Measurements from ENCODE around the gene ANKS1B.
"Not testable (repeated sequence)": the region's sequence is repeated elsewhere in the genome, so short reads cannot be mapped to it uniquely, and the experiment has no call there.

The ANKS1B gene

DNA sequence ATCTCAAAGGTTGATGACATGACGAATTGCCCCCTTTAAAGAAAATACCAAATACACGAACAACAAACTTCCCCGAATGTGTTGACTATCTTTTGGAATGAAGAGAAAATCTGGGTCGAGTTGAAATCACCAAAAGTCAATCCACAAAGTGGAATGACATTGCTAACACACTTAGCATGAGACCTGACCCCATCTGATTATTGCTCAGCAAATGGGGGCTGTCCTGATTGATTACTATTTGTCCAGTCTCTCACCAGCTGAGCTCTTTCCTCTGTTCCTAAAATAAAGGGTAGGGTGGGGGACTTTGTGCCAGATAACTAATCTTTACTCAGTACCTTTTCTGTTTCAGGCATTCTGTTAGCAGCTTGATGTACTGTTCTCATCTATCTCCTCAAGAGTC is 1116.2 kb downstream of the ANKS1B start:
- DNase-seq (ENCODE audit: low read depth) = no peak

DNA sequence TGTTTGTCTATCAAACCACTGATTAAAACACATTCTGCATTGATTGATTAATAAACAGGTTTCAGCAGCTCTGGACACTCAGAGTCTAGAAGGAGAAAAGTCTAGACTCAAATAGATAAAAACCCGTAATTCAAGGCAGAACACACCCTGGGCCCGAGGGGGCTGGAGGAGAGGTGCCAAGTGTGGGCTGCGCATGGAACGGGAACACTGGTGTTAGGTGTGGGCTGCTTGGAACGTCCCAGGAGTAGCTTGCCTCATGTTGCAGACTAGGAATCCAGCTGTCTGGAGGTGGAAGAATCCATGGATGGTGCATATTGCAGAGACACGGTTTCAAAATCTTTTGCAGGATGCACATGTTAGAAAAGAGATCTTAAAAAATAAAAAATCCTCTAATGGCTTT is 1116.7 kb downstream of the ANKS1B start:
- DNase-seq (ENCODE audit: low read depth) = no peak

- DNase-seq (ENCODE audit: low read depth) = no peak
These were observed 1120.4 kb downstream of the ANKS1B start for GRCh38 chr12:98864363-98864762.

DNA sequence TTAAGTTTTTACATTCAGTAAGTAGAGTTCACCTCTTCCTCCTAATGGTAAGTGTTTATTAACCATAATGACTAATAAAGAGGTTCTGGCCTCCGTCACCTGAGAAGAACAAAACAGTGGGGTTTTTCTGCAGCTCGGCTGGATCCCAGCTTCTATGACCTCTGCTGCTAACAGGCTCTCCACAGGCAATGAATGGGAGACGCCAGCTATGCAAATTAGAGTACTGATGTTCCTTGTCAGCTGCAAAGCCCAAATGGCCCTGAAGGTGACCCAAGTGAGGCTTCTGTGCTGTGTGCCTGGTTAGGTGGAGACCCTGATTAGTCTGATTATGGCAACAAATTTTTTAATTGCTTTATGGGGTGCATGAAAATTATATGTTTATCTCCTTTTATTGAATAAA is 1121.6 kb downstream of the ANKS1B start:
- DNase-seq (ENCODE audit: low read depth) = no peak

DNA sequence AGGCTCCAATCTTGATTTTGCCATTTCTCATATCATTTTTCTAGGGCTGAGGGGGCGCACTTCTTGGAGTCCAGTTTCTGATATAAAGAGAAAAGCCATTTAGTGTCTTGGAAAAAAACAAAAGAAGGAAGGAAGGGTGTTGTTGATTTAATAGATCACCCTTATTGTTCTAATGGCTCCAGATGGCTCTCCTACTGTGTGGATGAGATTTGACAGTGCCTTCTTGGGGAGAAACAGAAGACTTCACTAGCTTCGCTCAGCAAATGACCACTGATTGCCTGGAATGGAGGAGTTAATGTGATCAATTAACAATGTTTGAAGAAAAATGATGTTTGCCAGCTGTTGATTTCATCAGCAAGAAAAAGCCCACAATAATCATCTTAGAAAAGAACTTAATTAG is 1123.5 kb downstream of the ANKS1B start:
- no peak for DNase-seq (ENCODE audit: low read depth)

GRCh38 chr12:98856897-98857540 is 1127.7 kb downstream of the ANKS1B start:
- DNase-seq (ENCODE audit: low read depth) = no peak

- DNase-seq (ENCODE audit: low read depth) = no peak
These were observed 1132.6 kb downstream of the ANKS1B start for GRCh38 chr12:98852181-98852580.

GRCh38 chr12:98847242-98847641 is 1137.5 kb downstream of the ANKS1B start:
- DNase-seq (ENCODE audit: low read depth) = no peak

GRCh38 chr12:98845957-98846356 is 1138.8 kb downstream of the ANKS1B start:
- DNase-seq (ENCODE audit: low read depth) = no peak

DNA sequence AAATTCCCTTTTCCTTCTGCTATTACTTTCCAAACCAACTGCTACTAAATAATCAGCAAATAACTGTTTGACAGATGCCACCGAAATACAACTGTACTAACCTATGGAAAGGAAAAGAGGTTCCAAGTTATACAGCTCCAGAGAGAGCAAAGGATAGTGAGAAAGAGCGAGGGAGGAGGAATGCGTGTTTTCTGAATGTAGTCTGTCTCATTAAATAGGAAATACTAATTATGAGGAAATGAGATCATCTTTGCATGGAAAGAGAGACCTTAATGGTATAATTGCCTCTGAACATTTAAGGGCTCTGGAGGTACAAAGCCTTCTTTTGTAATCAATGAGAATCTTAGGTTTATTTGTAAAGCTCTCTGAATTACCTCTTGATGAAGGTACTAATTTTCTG is 1144.4 kb downstream of the ANKS1B start:
- DNase-seq (ENCODE audit: low read depth) = no peak

DNA sequence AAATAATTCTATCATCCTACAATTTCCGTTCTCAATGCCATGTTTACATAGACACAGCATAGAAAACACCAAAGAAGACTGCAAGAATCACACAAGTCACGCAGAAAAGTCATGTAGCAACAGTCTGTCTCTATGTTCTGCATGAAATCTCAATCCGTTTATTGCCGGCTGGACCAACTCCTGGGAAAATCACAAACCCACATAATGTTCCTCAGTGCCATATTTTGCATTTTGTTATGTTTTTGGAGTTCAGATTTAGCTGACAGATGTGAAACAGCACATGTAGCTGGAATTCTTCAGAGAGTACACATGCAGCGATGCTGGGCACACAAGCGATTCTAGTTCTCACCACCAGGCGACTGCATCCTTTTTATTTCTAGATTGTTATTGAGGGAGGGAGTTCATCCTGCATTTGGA is 1146.5 kb downstream of the ANKS1B start:
- DNase-seq (ENCODE audit: low read depth) = no peak

GRCh38 chr12:98837134-98837752 is 1147.5 kb downstream of the ANKS1B start:
- DNase-seq (ENCODE audit: low read depth) = not testable (repeated sequence)

DNA sequence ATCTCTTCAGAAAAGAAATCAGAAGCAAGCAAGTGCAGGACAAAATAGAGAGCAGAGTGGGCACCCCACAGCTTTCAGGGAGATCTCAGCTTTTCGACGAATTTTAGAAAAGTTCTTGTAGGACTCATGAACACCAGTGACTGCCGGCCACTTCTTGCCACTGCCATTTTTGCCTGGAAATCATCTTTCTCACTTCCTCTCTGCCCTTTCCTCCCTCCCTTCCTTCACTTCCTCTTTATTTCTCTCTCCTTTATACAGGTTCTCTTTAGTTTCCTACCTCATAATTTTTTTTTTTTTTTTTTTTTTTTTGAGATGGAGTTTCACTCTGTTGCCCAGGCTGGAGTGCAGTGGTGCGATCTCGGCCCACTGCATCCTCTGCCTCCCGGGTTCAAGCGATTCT is 1154.1 kb downstream of the ANKS1B start:
- DNase-seq (ENCODE audit: low read depth) = no peak

- DNase-seq (ENCODE audit: low read depth) = no peak
These were observed 1155.7 kb downstream of the ANKS1B start for GRCh38 chr12:98828802-98829600.

GRCh38 chr12:98823012-98823411 is 1161.7 kb downstream of the ANKS1B start:
- no peak for DNase-seq (ENCODE audit: low read depth)

GRCh38 chr12:98821866-98822265 is 1162.9 kb downstream of the ANKS1B start:
- no peak for DNase-seq (ENCODE audit: low read depth)

- DNase-seq (ENCODE audit: low read depth) = no peak
These were observed 1163.5 kb downstream of the ANKS1B start for GRCh38 chr12:98821232-98821631.

DNA sequence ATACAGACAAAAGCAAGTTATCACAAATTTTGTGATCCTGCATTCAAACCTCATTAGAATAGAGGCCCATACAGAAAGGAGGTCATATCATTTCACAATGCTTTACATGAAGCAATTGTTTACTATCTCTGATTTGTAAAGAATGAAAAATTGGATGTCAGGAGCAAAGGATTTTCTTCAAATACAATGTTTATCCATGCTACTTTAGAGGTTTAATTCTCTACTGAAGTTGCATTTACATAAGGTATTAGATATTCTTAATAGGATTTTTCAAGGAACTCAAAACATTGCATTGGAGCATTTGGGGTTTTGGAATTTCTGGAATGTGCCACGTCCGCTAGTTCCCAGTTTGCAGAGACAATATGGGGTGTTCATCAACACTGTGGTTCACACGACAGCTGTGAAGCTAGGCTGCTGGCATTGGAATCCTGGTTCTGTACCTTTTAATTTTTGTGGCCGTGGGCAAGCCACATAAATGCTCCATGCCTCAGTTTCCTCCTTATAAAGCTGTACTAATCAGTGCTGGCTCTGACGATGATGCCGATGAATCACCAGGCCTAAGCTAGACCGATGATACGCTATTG is 1164.8 kb downstream of the ANKS1B start:
- DNase-seq (ENCODE audit: low read depth) = no peak

DNA sequence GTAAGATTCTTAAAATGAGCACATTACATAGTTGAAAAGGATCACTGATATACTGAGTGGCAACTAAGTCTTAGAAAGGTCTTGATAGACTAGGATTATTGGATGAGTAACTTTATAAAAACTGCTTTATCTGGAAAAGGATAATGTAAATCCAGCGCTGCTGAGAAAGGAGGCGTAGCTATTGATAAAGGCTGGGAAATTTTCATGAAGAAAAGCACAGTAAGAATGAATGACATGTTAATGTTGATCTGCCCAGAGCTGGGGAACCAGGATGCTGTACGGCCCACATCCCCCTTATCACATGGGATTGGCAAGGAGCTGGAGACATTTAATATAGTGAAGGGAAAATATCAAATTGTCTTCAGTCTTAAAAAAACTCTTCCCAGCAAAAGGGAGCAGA is 1165.7 kb downstream of the ANKS1B start:
- DNase-seq (ENCODE audit: low read depth) = no peak

GRCh38 chr12:98818239-98818638 is 1166.5 kb downstream of the ANKS1B start:
- no peak for DNase-seq (ENCODE audit: low read depth)

GRCh38 chr12:98817742-98818141 is 1167.0 kb downstream of the ANKS1B start:
- no peak for DNase-seq (ENCODE audit: low read depth)

- DNase-seq (ENCODE audit: low read depth) = no peak
These were observed 1168.0 kb downstream of the ANKS1B start for GRCh38 chr12:98816720-98817119.

DNA sequence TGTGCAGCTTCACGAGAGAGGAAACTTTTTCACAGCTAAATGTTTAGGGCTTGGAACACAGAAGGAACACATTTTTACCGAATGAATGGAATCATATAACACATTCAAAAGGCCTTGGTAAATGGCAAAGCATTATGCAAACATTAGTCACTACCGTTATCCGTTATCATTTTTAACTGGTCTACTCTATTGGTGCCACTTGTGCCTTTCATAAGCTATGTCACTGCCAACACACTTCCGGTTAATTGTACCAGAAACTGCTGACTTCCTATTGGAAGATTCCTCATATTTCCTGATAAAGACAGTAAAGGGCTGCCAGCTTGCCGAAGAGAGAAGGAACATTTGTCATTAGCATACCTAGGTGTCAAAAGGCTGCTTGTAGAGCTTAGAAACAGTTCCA is 1170.5 kb downstream of the ANKS1B start:
- no peak for DNase-seq (ENCODE audit: low read depth)
